Measurements from ENCODE around the gene FHL2.
A peak's percentile ranks its signal among the peaks of the same experiment; 100 is the strongest.

The FHL2 gene

GRCh38 chr2:105380432-105381100 is 18.3 kb downstream of the FHL2 start:
- DNase-seq (ENCODE audit: extremely low read depth in 1 of 2, low read depth in 1 of 2) = no peak

GRCh38 chr2:105379741-105380186 is 19.1 kb downstream of the FHL2 start:
- DNase-seq (ENCODE audit: extremely low read depth in 1 of 2, low read depth in 1 of 2) = no peak

GRCh38 chr2:105378921-105379383 is 19.9 kb downstream of the FHL2 start:
- DNase-seq (ENCODE audit: extremely low read depth in 1 of 2, low read depth in 1 of 2) = no peak

- DNase-seq (ENCODE audit: extremely low read depth in 1 of 2, low read depth in 1 of 2) = no peak
Measured at GRCh38 chr2:105378276-105378840, 20.5 kb downstream of the FHL2 start.

GRCh38 chr2:105377871-105378270 is 21.0 kb downstream of the FHL2 start:
- no peak for DNase-seq (ENCODE audit: extremely low read depth in 1 of 2, low read depth in 1 of 2)

- no peak for DNase-seq (ENCODE audit: extremely low read depth in 1 of 2, low read depth in 1 of 2)
Measured at GRCh38 chr2:105376789-105377240, 22.0 kb downstream of the FHL2 start.

GRCh38 chr2:105376010-105376409 is 22.8 kb downstream of the FHL2 start:
- no peak for DNase-seq (ENCODE audit: extremely low read depth in 1 of 2, low read depth in 1 of 2)

GRCh38 chr2:105375001-105375561 is 23.8 kb downstream of the FHL2 start:
- no peak for DNase-seq (ENCODE audit: extremely low read depth in 1 of 2, low read depth in 1 of 2)

GRCh38 chr2:105373895-105374401 is 24.9 kb downstream of the FHL2 start:
- no peak for DNase-seq (ENCODE audit: extremely low read depth in 1 of 2, low read depth in 1 of 2)

- DNase-seq (ENCODE audit: extremely low read depth in 1 of 2, low read depth in 1 of 2) = no peak
Measured at GRCh38 chr2:105373344-105373781, 25.5 kb downstream of the FHL2 start.

GRCh38 chr2:105371810-105372209 is 27.0 kb downstream of the FHL2 start:
- DNase-seq (ENCODE audit: extremely low read depth in 1 of 2, low read depth in 1 of 2) = no peak

GRCh38 chr2:105371156-105371555 is 27.7 kb downstream of the FHL2 start:
- no peak for DNase-seq (ENCODE audit: extremely low read depth in 1 of 2, low read depth in 1 of 2)

GRCh38 chr2:105369777-105370690 is 28.8 kb downstream of the FHL2 start:
- DNase-seq (ENCODE audit: extremely low read depth in 1 of 2, low read depth in 1 of 2) = peak; percentile 74 to 75

GRCh38 chr2:105368759-105369408 is 30.0 kb downstream of the FHL2 start:
- DNase-seq (ENCODE audit: extremely low read depth in 1 of 2, low read depth in 1 of 2) = no peak

GRCh38 chr2:105365206-105365605 is 33.6 kb downstream of the FHL2 start:
- DNase-seq (ENCODE audit: extremely low read depth in 1 of 2, low read depth in 1 of 2) = no peak

- no peak for DNase-seq (ENCODE audit: extremely low read depth in 1 of 2, low read depth in 1 of 2)
Measured at GRCh38 chr2:105364436-105365139, 34.3 kb downstream of the FHL2 start.

GRCh38 chr2:105362862-105363591 is 35.8 kb downstream of the FHL2 start:
- no peak for DNase-seq (ENCODE audit: extremely low read depth in 1 of 2, low read depth in 1 of 2)

GRCh38 chr2:105361102-105361889 is 37.6 kb downstream of the FHL2 start:
- DNase-seq (ENCODE audit: extremely low read depth in 1 of 2, low read depth in 1 of 2) = no peak

Data from activated CD8-positive, alpha-beta memory T cell treated with anti-CD3 and anti-CD28 coated beads for 1 hour (primary cell).